GM18951 (cell line): ENCODE results near the gene IDH3B.

ENCODE experiments used
- POLR2A ChIP-seq: IDR thresholded peaks from 4 replicates; pipeline ENCODE4 v1.6.1; 2011; ENCODE audit warnings: mild to moderate bottlenecking; ENCODE audit not compliant: insufficient read length, insufficient read depth; ENCODE audit errors: extremely low read depth
- in situ Hi-C: fragments of 300-500 bp; cut with MboI; formaldehyde crosslinking; loops from one replicate; pipeline ENCODE4 v1.12.0; 2022; ENCODE audit warnings: low sequenced_read_pairs, mixed read lengths, inconsistent platforms; ENCODE audit not compliant: unreplicated experiment

The IDH3B gene

DNA sequence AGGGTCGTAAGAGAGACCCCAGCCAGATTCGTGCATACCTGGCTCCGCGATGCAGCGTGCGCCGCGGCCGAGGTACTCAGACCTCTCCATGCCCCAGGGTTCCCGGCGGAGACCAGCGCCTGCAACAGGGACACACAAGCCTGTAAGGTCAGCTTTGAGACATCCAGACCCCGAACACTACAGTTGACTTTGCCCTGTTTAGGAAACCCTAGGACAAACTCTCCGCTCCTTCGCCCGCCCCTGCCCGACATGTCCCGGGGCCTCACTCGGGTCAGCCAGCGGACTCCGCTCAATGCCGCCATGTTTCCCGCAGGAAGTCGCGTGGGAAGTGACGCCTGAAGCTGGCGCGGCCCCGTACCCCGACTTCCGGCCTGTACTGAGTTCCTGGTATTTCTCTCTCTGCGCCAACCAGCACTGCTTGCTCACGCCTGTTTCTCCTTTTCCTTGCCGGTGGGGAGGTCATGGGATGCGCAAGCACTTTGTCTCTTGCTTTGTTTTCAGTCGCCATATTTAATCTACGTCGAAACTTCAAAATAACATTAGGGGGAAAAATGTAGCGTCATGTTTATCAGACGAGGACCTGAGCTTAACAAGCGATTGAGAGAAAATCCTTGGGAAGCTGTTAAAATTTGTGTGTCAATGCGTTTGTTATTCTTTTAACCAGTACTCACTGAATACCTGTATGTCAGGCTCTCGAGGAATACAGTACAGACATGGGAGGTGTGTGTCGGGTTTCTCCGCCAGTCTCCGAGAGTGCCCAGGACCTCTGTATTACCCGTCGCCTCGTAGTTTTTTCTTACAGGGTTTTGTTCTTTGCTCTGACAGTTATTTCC lies at the start of gene IDH3B:
Gene IDH3B, minus strand, starts transcription at position 330 of the 833 bp plus-strand sequence. Its CDS starts 28 bp downstream, at position 302.
- peak; percentile 90 for TF ChIP-seq POLR2A
- in situ Hi-C loops = no loop called here

GRCh38 chr20:2713285-2713684 lies 49.3 kb upstream of the IDH3B start:
- in situ Hi-C loops = no loop called here
- no peak for TF ChIP-seq POLR2A

DNA sequence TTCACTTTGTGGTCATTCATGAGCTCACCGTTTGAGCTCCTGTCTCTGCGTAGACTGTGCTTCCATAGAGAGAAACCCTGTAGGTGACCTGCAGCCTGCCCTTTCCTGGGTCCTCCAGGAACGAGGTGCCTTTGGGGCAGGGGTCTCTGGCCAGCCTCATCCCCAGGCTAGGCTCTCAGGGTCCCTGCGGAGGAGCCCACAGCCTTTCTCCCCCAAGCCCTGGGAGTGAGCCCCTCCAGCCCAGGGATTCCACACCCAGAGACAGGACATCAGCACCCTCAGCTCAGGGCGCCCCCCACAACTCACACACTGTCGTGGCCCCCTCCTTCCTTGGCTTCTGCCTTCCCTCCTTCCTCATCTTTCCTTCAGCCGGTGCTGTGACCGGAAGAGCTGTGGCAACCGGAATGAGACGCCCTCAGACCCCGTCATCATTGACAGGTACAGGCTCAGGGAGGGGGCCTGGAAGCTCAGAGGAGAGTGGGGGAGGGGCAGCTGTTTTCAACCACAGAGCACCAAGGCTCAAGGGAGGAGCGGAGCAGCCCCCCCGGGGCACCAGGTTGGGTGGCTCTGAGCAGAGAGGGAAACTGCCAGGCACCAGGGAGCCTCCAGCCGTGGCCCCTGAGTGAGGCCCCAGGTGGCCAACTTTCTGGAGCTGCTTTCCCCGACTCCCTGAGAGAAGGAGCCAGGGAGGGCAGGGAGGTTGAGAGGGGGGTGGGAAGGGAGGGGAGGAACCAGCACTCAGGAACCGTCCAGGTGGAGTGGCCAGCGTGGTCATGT lies 45.4 kb upstream of the IDH3B start:
- TF ChIP-seq POLR2A = no peak
- in situ Hi-C loops = no loop called here

DNA sequence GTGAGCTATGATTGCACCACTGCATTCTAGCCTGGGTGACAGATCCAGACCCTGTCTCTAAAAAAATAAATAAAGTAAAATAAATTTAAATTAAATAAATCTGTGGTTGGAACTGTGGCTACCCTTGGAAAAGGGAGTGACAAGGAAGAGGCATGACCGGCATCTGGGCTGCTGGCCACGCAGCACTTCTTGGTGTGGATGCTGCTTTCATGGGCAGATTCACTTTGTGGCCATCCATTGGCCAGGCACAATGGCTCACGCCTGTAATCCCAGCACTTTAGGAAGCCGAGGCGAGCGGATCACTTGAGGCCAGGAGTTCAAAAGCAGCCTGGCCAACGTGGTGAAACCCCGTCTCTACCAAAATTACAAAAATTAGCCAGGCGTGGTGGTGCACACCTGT lies 44.6 kb upstream of the IDH3B start:
- no peak for TF ChIP-seq POLR2A
- in situ Hi-C loops = no loop called here

- TF ChIP-seq POLR2A = no peak
- in situ Hi-C loops = no loop called here
Observed at GRCh38 chr20:2708073-2708415, 44.0 kb upstream of the IDH3B start.

DNA sequence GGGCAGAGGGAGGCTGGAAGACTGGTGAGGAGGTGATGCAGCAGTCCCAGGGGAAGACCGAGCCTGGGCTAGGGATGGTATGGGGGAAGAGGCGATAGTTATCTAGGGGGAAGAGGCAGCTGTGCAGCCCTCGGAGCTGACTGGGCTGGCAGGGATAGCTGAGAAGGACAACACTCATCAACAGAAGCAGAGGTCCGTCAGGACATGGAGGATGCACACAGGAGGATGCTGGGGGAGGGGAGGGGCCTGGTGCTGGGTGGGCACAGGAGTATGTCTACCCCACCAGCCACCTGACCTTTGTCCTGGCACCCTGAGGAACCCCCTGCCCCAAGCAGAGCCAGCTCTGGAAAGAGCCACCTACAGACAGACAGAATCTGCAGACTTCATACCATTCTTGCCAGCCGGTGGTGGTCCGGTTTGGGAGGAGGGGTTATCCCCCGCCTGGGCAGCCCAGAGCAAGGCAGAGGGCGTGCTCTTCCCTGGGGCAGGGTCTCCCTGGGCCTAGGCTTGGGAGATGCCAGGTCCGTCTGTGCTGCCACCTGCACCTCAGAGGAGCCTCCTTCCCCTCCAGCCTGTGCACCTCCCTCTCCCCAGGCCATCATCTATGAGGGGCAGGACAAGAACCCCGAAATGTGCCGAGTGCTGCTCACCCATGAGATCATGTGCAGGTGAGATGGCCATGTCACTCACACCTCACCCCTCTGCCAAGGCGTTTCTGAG lies 43.5 kb upstream of the IDH3B start:
- TF ChIP-seq POLR2A = no peak

DNA sequence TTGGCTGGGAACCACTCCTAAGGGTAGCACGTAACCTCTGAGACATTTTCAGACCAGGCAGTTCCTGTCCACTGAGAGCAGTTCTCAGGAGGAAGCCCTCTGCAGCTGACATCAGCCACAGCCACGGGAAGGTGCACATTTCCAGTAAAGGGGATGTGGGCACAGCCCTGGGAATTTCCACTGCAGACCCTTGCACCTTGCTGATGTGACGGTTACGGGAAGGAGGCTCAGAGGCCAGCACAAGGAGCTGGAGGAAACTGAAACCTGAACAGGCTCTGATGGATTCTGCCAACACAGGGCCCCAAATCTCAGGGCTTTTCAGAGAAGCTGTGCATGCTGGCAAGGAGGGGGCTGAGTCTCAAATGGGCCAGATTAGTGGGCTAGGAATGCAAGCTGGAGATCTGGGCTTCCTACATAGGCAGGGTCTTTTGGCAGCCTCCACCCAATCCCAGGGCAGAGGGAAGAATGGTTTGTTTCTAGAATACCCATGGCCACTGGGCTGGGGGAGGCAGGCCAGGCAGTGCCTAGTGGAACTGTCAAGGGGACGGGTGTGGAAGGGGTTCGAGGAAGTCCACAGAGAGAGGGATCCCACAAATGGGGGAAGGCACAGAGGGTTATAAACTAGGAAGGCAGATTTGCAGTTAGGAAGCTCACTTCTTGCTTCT lies 42.8 kb upstream of the IDH3B start:
- in situ Hi-C loops = no loop called here
- TF ChIP-seq POLR2A = no peak

More for the DNA sequence above, 43.5 kb upstream of the IDH3B start:
- in situ Hi-C loops = no loop called here

- no peak for TF ChIP-seq POLR2A
- in situ Hi-C loops = no loop called here
Observed at GRCh38 chr20:2705931-2706645, 42.1 kb upstream of the IDH3B start.

DNA sequence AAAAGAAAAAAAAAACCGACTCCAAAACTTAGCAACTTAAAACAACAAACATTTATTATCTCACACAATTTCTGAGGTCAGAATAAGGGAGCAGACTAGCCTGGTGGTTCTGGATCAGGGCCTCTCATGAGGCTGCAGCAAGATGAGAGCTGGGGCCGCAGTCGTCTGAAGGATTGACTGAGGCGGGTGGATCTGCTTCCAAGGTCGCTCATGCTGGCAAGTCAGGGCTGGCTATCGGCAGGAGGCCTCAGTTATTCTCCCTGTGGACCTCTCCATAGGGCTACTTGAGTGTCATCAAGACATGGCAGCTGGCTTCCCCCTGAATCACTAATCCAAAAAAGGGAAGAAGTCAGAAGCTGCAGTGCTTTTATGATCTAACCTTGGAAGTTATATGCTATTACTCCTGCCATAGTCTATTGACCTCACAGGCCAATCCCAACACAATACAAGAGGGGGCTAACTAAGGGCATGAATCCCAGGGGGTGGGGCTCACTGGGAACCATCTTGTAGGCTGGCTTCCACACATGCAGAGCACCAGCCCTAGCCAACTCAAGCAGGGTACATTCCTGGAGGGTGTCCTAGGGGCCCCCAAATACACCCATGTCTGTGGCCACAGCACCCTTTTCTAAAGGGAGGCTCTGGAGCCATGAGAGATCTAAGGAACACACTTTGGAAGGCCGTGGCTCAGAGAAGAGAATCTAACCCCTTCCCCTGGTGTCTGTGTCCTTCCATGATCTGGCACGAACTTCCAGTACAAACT lies 39.9 kb upstream of the IDH3B start:
- no peak for TF ChIP-seq POLR2A
- in situ Hi-C loops = no loop called here

- no peak for TF ChIP-seq POLR2A
- in situ Hi-C loops = no loop called here
Observed at GRCh38 chr20:2701671-2702081, 37.7 kb upstream of the IDH3B start.

- TF ChIP-seq POLR2A = no peak
- in situ Hi-C loops = no loop called here
Observed at GRCh38 chr20:2700913-2701620, 37.1 kb upstream of the IDH3B start.
